ENCODE results near the gene TMEM126B. TPM values are rescaled to one million over a fixed set of nuclear protein-coding genes. Genes with fewer than 3 reads are reported as not detected.

The TMEM126B gene
- total and polyA plus RNA-seq, 10 of the 15 experiments (the other 5 are each of a cell fraction or from before 2014, with no cell fraction given) = 36.9 to 117 (median 70.3) TPM

DNA sequence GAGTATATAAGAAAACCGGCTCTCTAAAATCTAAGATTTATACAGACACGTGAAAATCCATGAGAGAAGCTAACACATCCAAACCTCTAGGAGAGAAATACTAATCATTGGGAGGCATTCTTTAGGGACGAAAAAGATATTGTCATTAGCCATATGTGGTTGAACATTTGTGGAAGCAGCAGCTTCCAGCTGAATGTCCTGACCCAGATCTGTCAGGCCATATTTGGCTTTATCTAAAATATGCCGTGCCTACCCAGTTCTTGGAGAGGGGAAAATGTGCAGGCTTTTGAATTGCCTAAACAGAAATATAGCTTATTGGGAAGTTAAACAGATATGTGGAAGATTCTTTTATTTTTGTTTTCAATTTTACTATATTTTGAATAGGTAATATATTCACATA lies 51.2 kb downstream of the TMEM126B start:
- Histone ChIP-seq H3K4me2 (ENCODE audit: control insufficient read depth, insufficient read depth) (no peak overlapping the region), H3K9ac (ENCODE audit: control insufficient read depth, insufficient read depth, low read length) (no peak overlapping the region), H3K4me1 (ENCODE audit: control insufficient read depth, insufficient read depth, low read length) (peaks cover 5% of the 10 kb centered on the region; the same call in 1 of the 2 replicates), H3K9me3 (replicated peaks; ENCODE audit: control insufficient read depth, insufficient read depth, low read length) (no peaks in the 10 kb centered on the region; the same call in 2 of the 3 replicates), H4K20me1 (ENCODE audit: control insufficient read depth, insufficient read depth) (no peaks in the 10 kb centered on the region), H3K79me2 (ENCODE audit: control insufficient read depth, insufficient read depth, low read length) (no peaks in the 10 kb centered on the region), H2AFZ (ENCODE audit: control insufficient read depth, low read depth, low read length) (no peak overlapping the region), H3K4me3 (no peak overlapping the region), H3K27me3 (replicated peaks in 1 of 2; ENCODE audit: control insufficient read depth in 2 of 2, insufficient read depth in 2 of 2, low read length in 1 of 2) (0 out of 4 replicates have a peak, but pooled peaks cover 0 to 5% of the 10 kb centered on the region in 2 experiments), H3K36me3 (ENCODE audit: control insufficient read depth in 2 of 2, insufficient read depth in 2 of 2, low read length in 1 of 2) (no peaks in the 10 kb centered on the region), H3K27ac (ENCODE audit: control insufficient read depth, insufficient read depth) (no peak overlapping the region)
- DNase-seq (ENCODE audit: low read depth, low spot score) (no peak), FAIRE-seq (no peak), ATAC-seq (no peak)
- WGBS (ENCODE audit: insufficient coverage, insufficient replicate concordance, low lambda C conversion rate, missing lambda C conversion rate) = 93% methylated on average over 4 of the region's 4 CpGs
- POLR2A ChIA-PET = interaction anchor here (0.6 to 1.7 kb wide), 2 partner anchors 54 to 245 kb away, joined by 3 to 4 read pairs; no protein-coding TSS in a partner anchor
- SMC1A ChIA-PET (ENCODE audit: uncharacterized antibody, unreplicated experiment) = interaction anchor here (0.6 to 1.9 kb wide), 5 partner anchors 10 to 53 kb away, joined by 3 to 5 read pairs (median 4); no protein-coding TSS in a partner anchor
- RAD21 ChIA-PET (ENCODE audit: unreplicated experiment) = no interaction called here
- CTCF ChIA-PET = interaction anchor here (0.9 to 3.4 kb wide), 6 partner anchors 10 to 85 kb away, joined by 3 to 8 read pairs (median 4); partner anchors contain the start of gene CREBZF
- BruUV-seq (replicated peaks) = no TSS peak
- intact Hi-C loops (cut with micrococcal nuclease; ENCODE audit: unreplicated experiment) (no loop called here), in situ Hi-C loops (cut with MboI) (no loop called here)
- TF ChIP-seq, protein P1, sequence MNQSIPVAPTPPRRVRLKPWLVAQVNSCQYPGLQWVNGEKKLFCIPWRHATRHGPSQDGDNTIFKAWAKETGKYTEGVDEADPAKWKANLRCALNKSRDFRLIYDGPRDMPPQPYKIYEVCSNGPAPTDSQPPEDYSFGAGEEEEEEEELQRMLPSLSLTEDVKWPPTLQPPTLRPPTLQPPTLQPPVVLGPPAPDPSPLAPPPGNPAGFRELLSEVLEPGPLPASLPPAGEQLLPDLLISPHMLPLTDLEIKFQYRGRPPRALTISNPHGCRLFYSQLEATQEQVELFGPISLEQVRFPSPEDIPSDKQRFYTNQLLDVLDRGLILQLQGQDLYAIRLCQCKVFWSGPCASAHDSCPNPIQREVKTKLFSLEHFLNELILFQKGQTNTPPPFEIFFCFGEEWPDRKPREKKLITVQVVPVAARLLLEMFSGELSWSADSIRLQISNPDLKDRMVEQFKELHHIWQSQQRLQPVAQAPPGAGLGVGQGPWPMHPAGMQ (IDR thresholded peaks at IDR 0.05; ENCODE audit: borderline replicate concordance) = no peak
- TF ChIP-seq CREB1 (IDR thresholded peaks at IDR 0.05; ENCODE audit: low read depth) = no peak
- TF ChIP-seq PML (IDR thresholded peaks at IDR 0.05; ENCODE audit: low read length) = no peak
- TF ChIP-seq, protein P2, sequence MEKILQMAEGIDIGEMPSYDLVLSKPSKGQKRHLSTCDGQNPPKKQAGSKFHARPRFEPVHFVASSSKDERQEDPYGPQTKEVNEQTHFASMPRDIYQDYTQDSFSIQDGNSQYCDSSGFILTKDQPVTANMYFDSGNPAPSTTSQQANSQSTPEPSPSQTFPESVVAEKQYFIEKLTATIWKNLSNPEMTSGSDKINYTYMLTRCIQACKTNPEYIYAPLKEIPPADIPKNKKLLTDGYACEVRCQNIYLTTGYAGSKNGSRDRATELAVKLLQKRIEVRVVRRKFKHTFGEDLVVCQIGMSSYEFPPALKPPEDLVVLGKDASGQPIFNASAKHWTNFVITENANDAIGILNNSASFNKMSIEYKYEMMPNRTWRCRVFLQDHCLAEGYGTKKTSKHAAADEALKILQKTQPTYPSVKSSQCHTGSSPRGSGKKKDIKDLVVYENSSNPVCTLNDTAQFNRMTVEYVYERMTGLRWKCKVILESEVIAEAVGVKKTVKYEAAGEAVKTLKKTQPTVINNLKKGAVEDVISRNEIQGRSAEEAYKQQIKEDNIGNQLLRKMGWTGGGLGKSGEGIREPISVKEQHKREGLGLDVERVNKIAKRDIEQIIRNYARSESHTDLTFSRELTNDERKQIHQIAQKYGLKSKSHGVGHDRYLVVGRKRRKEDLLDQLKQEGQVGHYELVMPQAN (conservative IDR thresholded peaks at IDR 0.05) = no peak
- no peak for TF ChIP-seq KDM1A (IDR thresholded peaks at IDR 0.05; ENCODE audit: borderline replicate concordance)
- TF ChIP-seq ZNF217 (IDR thresholded peaks at IDR 0.05) = no peak
- TF ChIP-seq STAT1 (conservative IDR thresholded peaks at IDR 0.05) = no peak
- no peak for TF ChIP-seq FOS (IDR thresholded peaks at IDR 0.05; ENCODE audit: borderline replicate concordance, extremely low read depth, insufficient read length)
- TF ChIP-seq EGR1 (IDR thresholded peaks at IDR 0.05; ENCODE audit: borderline replicate concordance in 1 of 2, low read depth in 2 of 2, low read length in 2 of 2) = no peak
- TF ChIP-seq SPI1 (IDR thresholded peaks at IDR 0.05; ENCODE audit: borderline replicate concordance, insufficient read depth, low read depth, low read length) = no peak
- TF ChIP-seq, protein P3, sequence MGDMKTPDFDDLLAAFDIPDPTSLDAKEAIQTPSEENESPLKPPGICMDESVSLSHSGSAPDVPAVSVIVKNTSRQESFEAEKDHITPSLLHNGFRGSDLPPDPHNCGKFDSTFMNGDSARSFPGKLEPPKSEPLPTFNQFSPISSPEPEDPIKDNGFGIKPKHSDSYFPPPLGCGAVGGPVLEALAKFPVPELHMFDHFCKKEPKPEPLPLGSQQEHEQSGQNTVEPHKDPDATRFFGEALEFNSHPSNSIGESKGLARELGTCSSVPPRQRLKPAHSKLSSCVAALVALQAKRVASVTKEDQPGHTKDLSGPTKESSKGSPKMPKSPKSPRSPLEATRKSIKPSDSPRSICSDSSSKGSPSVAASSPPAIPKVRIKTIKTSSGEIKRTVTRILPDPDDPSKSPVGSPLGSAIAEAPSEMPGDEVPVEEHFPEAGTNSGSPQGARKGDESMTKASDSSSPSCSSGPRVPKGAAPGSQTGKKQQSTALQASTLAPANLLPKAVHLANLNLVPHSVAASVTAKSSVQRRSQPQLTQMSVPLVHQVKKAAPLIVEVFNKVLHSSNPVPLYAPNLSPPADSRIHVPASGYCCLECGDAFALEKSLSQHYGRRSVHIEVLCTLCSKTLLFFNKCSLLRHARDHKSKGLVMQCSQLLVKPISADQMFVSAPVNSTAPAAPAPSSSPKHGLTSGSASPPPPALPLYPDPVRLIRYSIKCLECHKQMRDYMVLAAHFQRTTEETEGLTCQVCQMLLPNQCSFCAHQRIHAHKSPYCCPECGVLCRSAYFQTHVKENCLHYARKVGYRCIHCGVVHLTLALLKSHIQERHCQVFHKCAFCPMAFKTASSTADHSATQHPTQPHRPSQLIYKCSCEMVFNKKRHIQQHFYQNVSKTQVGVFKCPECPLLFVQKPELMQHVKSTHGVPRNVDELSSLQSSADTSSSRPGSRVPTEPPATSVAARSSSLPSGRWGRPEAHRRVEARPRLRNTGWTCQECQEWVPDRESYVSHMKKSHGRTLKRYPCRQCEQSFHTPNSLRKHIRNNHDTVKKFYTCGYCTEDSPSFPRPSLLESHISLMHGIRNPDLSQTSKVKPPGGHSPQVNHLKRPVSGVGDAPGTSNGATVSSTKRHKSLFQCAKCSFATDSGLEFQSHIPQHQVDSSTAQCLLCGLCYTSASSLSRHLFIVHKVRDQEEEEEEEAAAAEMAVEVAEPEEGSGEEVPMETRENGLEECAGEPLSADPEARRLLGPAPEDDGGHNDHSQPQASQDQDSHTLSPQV (IDR thresholded peaks at IDR 0.05) = no peak
- TF ChIP-seq ZNF622 (IDR thresholded peaks at IDR 0.05) = no peak
- no peak for TF ChIP-seq YY1 (IDR thresholded peaks at IDR 0.05; ENCODE audit: low read depth, low read length)
- no peak for TF ChIP-seq MTA3 (IDR thresholded peaks at IDR 0.05; ENCODE audit: borderline replicate concordance, low read length)

Measured in GM12878 (cell line).